ENCODE measurements around the gene SIM1. TPM values are rescaled to one million over a fixed set of nuclear protein-coding genes. Genes with fewer than 3 reads are reported as not detected.

SIM1 gene
- total RNA-seq, 1 donor from 2014 or later, result not detected

DNA sequence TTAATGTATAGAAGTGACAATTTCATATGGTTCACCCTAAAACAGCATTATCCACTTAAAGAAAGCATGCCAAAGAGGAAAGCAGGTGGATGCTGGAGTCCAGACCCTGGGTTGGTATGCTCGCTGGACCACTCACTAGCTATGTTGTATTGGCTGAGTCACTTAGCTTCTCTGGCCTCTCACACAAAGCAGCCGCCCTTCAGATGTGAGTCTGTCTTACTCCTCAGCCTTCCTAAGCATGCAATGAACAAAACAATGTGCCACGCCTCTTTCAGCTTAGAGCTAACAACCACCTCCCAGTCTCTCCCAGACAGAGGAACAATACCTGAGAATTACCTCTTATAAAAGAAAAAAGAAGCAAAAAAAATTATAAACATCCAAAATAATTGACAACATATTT is 29.4 kb downstream of the SIM1 start:
- DNase-seq (no peak), ATAC-seq (no peak)
- intact Hi-C loops (cut with micrococcal nuclease), result no loop called here

DNA sequence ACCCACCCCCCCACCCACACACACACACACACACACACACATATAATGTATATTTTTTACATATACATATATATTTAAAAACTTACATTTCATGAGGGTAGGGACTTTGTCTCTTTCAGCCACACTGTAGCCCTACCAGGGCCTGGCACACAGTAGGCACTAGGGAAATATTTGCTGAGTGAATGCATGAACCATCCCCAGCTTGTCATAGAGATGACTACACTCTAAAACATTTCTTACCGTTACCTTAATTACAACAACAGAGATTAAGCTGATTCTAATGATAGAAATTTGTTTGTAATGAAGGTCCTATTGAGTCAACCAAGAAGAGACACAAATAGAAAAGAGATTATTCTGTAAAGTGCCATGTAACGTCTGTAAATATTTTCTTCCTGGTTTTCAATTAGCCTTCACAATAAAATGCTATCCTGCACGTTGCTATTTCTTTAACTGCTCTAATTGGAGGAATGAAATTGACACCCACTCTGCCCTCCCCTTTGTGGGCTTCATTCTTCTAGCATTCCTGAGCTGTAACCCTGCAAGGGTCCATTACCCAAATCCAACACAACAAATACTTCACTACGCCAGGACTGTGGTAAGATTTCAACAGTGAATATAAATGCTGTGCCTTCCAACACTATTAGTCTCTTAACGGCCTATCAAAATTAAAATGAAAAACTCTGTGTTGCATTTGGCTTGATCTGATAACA is 30.8 kb downstream of the SIM1 start:
- intact Hi-C loops (cut with micrococcal nuclease), result no loop called here
- ATAC-seq (no peak), DNase-seq (no peak)

DNA sequence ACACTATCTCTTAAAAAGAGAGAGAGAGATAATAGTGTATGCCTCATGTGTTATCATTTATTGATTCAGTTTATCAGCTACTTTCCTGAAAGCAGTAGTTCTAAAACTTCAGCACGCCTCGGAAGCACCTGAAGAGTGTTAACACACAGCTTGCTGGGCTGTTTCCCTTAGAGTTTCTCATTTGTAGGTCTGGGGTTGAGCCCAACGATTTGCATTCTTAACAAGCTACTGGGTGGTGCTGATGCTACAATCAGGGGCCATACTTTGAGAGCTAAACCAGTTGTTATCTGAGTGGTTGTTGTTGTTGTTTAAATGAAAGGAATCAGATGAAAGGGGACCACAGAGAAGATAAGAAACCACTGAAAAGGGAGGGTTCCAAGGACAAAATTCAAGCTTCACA is 32.6 kb downstream of the SIM1 start:
- ATAC-seq (no peak), DNase-seq (no peak)
- intact Hi-C loops (cut with micrococcal nuclease), result no loop called here

GRCh38 chr6:100430962-100431361 is 33.8 kb downstream of the SIM1 start:
- no peak for DNase-seq
- intact Hi-C loops (cut with micrococcal nuclease), result no loop called here
- ATAC-seq, result no peak

DNA sequence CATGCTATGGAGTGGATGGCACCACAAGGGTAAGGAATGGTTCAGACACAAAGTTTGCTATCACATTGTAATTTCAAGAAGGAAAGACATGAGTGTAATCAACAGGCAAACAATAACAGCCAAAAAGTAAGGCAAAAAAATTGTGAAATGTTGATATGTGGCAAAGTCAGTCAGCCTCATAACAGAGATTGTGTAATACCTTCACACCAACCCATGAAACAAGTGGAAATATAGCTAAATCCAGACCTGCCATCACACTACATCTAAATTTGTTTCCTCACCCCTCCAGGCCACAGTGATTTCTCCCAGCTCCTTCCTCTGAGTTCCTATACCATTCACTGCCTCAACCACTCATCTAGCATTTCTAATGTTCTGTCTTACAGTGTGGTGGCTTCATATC is 37.3 kb downstream of the SIM1 start:
- ATAC-seq (no peak), DNase-seq (no peak)
- intact Hi-C loops (cut with micrococcal nuclease), result no loop called here

DNA sequence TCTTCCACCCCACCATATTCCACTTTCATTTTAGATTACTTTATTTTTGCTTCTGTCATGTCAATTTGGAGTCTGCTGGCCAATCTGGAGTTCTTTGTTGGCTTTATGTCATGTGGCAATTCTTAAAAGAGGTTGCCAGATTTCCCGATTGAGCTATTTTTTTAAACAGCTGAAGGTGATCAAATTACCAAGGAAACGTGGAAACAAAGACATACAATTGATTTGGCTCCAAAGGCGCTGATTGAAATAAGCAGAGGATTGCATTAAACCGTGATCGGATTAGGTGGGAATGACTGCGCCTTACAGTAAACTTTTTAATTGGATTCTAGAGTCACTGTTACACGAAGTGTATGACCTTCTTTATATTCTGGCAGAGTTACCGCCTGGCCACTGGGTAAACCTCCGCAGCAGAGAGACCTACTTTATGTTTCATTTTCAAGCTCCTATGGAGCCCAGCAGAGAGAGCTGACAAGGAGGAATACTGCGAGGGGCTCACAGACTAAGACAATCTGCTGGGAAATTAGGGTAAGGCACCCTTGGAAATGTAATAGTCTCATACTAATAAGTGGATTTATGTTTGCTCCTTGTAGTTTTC is 37.9 kb downstream of the SIM1 start:
- intact Hi-C loops (cut with micrococcal nuclease), result no loop called here
- ATAC-seq, result no peak
- DNase-seq, result no peak

DNA sequence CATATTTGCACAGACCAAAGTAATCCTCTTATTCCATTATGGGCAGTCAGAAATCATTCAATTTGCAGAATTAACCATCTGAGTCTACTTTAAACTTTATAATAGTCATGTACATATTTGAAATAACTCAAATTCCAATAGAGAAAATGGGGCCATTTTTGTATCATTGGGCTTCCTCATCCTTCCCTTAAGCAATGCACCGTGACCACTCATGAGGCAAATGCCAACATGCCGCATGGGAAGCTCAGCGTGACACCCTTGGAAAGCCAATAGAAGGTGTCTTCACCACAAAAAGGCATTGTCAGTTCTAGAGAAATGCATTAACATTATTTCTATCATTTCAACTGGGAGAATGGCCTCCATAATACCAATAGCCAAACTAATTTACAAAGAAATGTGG is 38.5 kb downstream of the SIM1 start:
- no peak for ATAC-seq
- no peak for DNase-seq
- intact Hi-C loops (cut with micrococcal nuclease), result no loop called here

GRCh38 chr6:100420711-100421110 is 44.0 kb downstream of the SIM1 start:
- no peak for ATAC-seq
- DNase-seq, result no peak
- intact Hi-C loops (cut with micrococcal nuclease), result no loop called here

GRCh38 chr6:100417036-100417435 is 47.7 kb downstream of the SIM1 start:
- intact Hi-C loops (cut with micrococcal nuclease), result no loop called here
- ATAC-seq (no peak), DNase-seq (no peak)

- no peak for DNase-seq
- no peak for ATAC-seq
- intact Hi-C loops (cut with micrococcal nuclease), result no loop called here
These were observed 49.0 kb downstream of the SIM1 start for GRCh38 chr6:100415768-100416167.

- no peak for DNase-seq
These were observed 51.8 kb downstream of the SIM1 start for GRCh38 chr6:100412872-100413271.

DNA sequence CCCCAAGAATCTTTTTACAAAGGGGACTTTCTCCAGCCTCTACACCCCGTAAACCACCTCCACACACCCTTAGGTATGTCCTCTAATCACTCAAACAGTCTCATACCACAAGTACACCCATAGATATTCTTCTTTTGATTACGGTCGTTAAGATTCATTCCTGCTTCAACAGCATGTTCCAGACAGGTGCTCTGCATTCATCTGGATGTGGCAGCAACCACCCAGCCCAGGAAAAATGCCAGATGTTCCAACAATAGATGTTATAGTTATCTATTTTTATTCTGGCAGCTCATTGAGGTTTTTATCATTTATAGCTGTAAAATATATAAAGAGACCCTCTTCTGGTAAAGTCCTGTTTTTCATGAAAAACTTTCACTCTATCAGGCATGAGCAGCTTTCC is 60.7 kb downstream of the SIM1 start:
- DNase-seq (no peak), ATAC-seq (no peak)
- intact Hi-C loops (cut with micrococcal nuclease), result no loop called here

More at GRCh38 chr6:100412872-100413271, 51.8 kb downstream of the SIM1 start:
- no peak for ATAC-seq
- intact Hi-C loops (cut with micrococcal nuclease), result no loop called here

GRCh38 chr6:100393493-100393892 is 71.2 kb downstream of the SIM1 start:
- peak; percentile 19 for DNase-seq
- ATAC-seq, result no peak
- intact Hi-C loops (cut with micrococcal nuclease), result no loop called here

GRCh38 chr6:100392423-100392822 is 72.3 kb downstream of the SIM1 start:
- intact Hi-C loops (cut with micrococcal nuclease), result no loop called here
- ATAC-seq (no peak), DNase-seq (no peak)

GRCh38 chr6:100388868-100389519 is 75.7 kb downstream of the SIM1 start:
- no peak for ATAC-seq
- no peak for DNase-seq
- intact Hi-C loops (cut with micrococcal nuclease), result no loop called here

DNA sequence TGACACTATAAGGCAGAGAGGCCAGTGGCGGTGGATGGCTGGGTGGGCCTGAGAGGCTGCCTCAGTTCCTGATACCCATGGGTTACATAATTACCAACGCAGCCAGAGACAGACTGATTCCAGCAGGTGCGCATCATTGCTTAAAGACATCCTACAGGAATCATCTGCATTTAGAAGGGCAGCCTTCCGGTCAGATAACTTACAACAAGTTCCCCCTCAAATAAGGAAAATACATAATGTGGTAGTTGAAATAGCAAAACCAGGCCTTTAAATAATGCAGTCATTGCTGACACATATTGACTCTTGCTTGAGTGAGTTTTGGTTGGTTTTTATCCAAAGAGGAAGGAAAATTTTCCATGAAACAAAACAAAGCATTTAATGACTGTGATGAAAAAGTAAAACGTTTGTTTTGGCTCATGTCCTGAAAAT is 81.9 kb downstream of the SIM1 start:
- intact Hi-C loops (cut with micrococcal nuclease), result no loop called here
- DNase-seq (no peak), ATAC-seq (no peak)

- DNase-seq (no peak), ATAC-seq (no peak)
- intact Hi-C loops (cut with micrococcal nuclease), result no loop called here
These were observed 82.7 kb downstream of the SIM1 start for GRCh38 chr6:100382031-100382430.

DNA sequence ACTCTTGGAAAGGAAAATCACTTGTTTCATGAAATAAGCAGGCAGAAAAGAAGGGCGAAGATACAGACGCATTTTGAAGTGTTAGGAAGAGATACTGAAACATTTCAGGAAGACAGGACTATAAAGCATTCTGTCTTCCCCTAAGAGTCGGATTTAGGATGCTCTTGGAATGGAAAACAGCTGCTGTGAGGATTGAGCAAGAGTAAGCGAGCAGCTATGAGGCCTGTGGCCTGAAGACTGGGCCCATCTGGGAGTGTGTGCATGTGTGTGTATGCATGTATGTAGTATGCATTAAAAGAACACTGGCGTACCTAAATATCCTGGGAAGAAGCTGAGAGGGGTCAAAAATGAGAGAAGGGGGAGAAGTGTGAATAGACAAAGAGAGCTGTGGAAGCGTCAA is 83.6 kb downstream of the SIM1 start:
- no peak for DNase-seq
- intact Hi-C loops (cut with micrococcal nuclease), result no loop called here
- no peak for ATAC-seq

DNA sequence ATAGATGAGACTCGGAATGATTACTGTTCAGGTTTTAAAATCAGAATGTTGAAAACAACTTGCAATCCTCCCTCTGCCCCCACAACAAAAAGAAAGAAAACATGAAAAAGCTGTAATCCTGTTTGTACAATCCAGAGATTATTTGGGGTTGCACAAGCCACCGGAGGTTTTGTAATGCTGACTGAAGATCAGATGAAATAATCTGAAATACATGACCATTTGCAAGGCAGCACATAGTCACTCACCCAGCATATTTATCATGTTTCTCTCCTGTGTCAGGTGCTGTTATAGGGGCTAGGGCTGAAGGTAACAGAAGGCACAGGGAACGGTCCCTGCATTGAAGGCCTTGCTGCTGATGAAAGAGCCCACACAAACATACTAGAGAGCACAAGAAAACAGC is 85.3 kb downstream of the SIM1 start:
- intact Hi-C loops (cut with micrococcal nuclease), result no loop called here
- ATAC-seq (no peak), DNase-seq (no peak)

- intact Hi-C loops (cut with micrococcal nuclease), result no loop called here
- ATAC-seq, result no peak
- no peak for DNase-seq
These were observed 86.1 kb downstream of the SIM1 start for GRCh38 chr6:100378576-100378975.

GRCh38 chr6:100376103-100376502 is 88.6 kb downstream of the SIM1 start:
- intact Hi-C loops (cut with micrococcal nuclease), result no loop called here
- DNase-seq (no peak), ATAC-seq (no peak)
